ENCODE results near the gene RGS3.

RGS3 gene

GRCh38 chr9:113600871-113601614 lies 137.5 kb downstream of the RGS3 start:
- no peak for DNase-seq (ENCODE audit: low spot score)

GRCh38 chr9:113601656-113602055 lies 138.1 kb downstream of the RGS3 start:
- no peak for DNase-seq (ENCODE audit: low spot score)

GRCh38 chr9:113602126-113603047 lies 138.9 kb downstream of the RGS3 start:
- DNase-seq (ENCODE audit: low spot score) = peak; percentile 90

GRCh38 chr9:113603048-113603375 lies 139.5 kb downstream of the RGS3 start:
- no peak for DNase-seq (ENCODE audit: low spot score)

GRCh38 chr9:113603773-113604172 lies 140.2 kb downstream of the RGS3 start:
- no peak for DNase-seq (ENCODE audit: low spot score)

- no peak for DNase-seq (ENCODE audit: low spot score)
Measured at GRCh38 chr9:113604393-113604792, 140.9 kb downstream of the RGS3 start.

- no peak for DNase-seq (ENCODE audit: low spot score)
Measured at GRCh38 chr9:113606510-113606909, 143.0 kb downstream of the RGS3 start.

GRCh38 chr9:113608082-113608685 lies 144.7 kb downstream of the RGS3 start:
- no peak for DNase-seq (ENCODE audit: low spot score)

GRCh38 chr9:113609562-113610318 lies 146.2 kb downstream of the RGS3 start:
- no peak for DNase-seq (ENCODE audit: low spot score)

GRCh38 chr9:113611461-113612215 lies 148.1 kb downstream of the RGS3 start:
- no peak for DNase-seq (ENCODE audit: low spot score)

GRCh38 chr9:113612216-113612747 lies 148.8 kb downstream of the RGS3 start:
- no peak for DNase-seq (ENCODE audit: low spot score)

- no peak for DNase-seq (ENCODE audit: low spot score)
Measured at GRCh38 chr9:113612828-113613227, 149.3 kb downstream of the RGS3 start.

GRCh38 chr9:113613815-113614413 lies 150.4 kb downstream of the RGS3 start:
- no peak for DNase-seq (ENCODE audit: low spot score)

- DNase-seq (ENCODE audit: low spot score) = peak; percentile 78
Measured at GRCh38 chr9:113614843-113615648, 151.5 kb downstream of the RGS3 start.

GRCh38 chr9:113616116-113616515 lies 152.6 kb downstream of the RGS3 start:
- DNase-seq (ENCODE audit: low spot score) = no peak

GRCh38 chr9:113616621-113617496 lies 153.3 kb downstream of the RGS3 start:
- DNase-seq (ENCODE audit: low spot score) = no peak

- no peak for DNase-seq (ENCODE audit: low spot score)
Measured at GRCh38 chr9:113617550-113617949, 154.0 kb downstream of the RGS3 start.

- DNase-seq (ENCODE audit: low spot score) = no peak
Measured at GRCh38 chr9:113618836-113619490, 155.4 kb downstream of the RGS3 start.

Data from GM03348 (cell line).